SK-N-SH (cell line): ENCODE data around the gene MYOT.

Experiments
- CTCF ChIP-seq: fragments of 200-600 bp; sonication (generic); IDR thresholded peaks from 2 replicates; pipeline ENCODE4 v1.6.1; 2017; ENCODE audit warnings: antibody characterized with exemption, mild to moderate bottlenecking, moderate library complexity
- REST ChIP-seq: IDR thresholded peaks from 2 replicates; pipeline ENCODE4 v1.6.1; 2012; ENCODE audit warnings: mild to moderate bottlenecking, low read depth, low read length, moderate library complexity
- RFX5 ChIP-seq: IDR thresholded peaks from 2 replicates; pipeline ENCODE4 v1.6.1; 2012; ENCODE audit warnings: mild to moderate bottlenecking, improper control_type of control experiment, low read length

GRCh38 chr5:137899493-137899892, 31.8 kb downstream of the MYOT start:
- TF ChIP-seq CTCF (no peak), REST (no peak), RFX5 (no peak)
